ENCODE measurements around the gene L3MBTL4. TPM values are rescaled to one million over a fixed set of nuclear protein-coding genes. Genes with fewer than 3 reads are reported as not detected.
"Not testable (repeated sequence)": the region's sequence is repeated elsewhere in the genome, so short reads cannot be mapped to it uniquely, and the experiment has no call there.

L3MBTL4 gene
- total RNA-seq, 6 donors from 2014 or later: 13.2 to 29.1 (median 14.8) TPM

DNA sequence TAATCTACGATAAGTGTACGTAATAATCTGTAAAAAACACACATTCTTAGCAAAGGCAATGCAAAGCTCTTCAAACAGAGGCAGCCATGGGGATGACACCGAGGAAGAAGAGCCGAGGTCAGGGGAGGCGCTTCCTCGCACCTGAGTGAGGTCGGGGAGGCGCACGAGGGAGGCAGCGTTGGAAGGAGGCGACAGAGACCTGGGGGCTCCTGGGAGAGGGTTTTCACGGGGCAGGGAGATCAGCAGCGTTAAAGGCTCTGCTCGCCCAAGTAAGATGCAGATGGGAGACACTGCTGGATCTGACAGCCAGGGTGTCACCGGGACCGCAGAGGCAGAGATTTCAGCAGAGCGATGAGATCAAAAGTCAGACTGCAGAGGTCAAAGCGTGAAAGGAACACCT, 143.1 kb downstream of the L3MBTL4 start:
- Histone ChIP-seq H3K4me1 (no peaks in the 10 kb centered on the region), H3K27ac (no peak overlapping the region), H3K36me3 (no peaks in the 10 kb centered on the region), H3K4me3 (no peak overlapping the region), H3K27me3 (no peaks in the 10 kb centered on the region), H3K9me3 (no peaks in the 10 kb centered on the region)
- ATAC-seq (ENCODE audit: low FRiP score in 2 of 2): no peak
- TF ChIP-seq POLR2AphosphoS5 (IDR thresholded peaks at IDR 0.05) (no peak), POLR2A (IDR thresholded peaks at IDR 0.05) (no peak), EP300 (IDR thresholded peaks at IDR 0.05) (no peak)
- TF ChIP-seq, protein P1, sequence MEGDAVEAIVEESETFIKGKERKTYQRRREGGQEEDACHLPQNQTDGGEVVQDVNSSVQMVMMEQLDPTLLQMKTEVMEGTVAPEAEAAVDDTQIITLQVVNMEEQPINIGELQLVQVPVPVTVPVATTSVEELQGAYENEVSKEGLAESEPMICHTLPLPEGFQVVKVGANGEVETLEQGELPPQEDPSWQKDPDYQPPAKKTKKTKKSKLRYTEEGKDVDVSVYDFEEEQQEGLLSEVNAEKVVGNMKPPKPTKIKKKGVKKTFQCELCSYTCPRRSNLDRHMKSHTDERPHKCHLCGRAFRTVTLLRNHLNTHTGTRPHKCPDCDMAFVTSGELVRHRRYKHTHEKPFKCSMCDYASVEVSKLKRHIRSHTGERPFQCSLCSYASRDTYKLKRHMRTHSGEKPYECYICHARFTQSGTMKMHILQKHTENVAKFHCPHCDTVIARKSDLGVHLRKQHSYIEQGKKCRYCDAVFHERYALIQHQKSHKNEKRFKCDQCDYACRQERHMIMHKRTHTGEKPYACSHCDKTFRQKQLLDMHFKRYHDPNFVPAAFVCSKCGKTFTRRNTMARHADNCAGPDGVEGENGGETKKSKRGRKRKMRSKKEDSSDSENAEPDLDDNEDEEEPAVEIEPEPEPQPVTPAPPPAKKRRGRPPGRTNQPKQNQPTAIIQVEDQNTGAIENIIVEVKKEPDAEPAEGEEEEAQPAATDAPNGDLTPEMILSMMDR (IDR thresholded peaks at IDR 0.05): no peak
- DNase-seq: no peak
- WGBS, 2 donors: 85 to 87% methylated on average over 18 of the region's 18 CpGs

DNA sequence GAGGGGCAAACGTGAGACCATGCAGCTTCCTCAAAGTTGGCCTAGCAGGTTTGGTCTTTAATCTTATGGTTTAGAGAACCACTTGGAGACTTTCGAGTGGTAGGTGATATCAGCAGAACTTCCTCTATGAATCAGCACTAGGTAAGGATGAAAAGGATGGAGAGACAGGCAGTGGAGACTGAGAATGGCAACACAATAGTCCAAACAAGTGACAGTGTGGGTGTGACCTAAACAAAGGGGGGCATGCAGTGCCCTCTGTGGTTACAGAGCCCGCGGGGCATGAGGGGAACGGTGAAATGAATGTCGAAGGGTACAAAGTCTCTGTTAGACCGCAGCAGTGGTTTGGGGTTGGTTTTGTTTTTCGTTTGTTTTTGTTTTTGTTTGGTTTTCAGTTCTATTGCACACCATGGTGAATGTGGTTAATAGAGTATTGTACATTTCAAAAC, 143.9 kb downstream of the L3MBTL4 start:
- Histone ChIP-seq H3K4me3 (no peak overlapping the region), H3K9me3 (no peaks in the 10 kb centered on the region), H3K36me3 (no peaks in the 10 kb centered on the region), H3K27me3 (no peaks in the 10 kb centered on the region), H3K27ac (no peak overlapping the region), H3K4me1 (no peaks in the 10 kb centered on the region)
- ATAC-seq (ENCODE audit: low FRiP score in 2 of 2): no peak
- TF ChIP-seq, protein P1 (IDR thresholded peaks at IDR 0.05): no peak
- peak in 1 of 2 donors; percentile 8 for TF ChIP-seq POLR2AphosphoS5 (IDR thresholded peaks at IDR 0.05)
- no peak for DNase-seq
- WGBS, 2 donors: 75 to 87% methylated on average over 8 of the region's 8 CpGs

DNA sequence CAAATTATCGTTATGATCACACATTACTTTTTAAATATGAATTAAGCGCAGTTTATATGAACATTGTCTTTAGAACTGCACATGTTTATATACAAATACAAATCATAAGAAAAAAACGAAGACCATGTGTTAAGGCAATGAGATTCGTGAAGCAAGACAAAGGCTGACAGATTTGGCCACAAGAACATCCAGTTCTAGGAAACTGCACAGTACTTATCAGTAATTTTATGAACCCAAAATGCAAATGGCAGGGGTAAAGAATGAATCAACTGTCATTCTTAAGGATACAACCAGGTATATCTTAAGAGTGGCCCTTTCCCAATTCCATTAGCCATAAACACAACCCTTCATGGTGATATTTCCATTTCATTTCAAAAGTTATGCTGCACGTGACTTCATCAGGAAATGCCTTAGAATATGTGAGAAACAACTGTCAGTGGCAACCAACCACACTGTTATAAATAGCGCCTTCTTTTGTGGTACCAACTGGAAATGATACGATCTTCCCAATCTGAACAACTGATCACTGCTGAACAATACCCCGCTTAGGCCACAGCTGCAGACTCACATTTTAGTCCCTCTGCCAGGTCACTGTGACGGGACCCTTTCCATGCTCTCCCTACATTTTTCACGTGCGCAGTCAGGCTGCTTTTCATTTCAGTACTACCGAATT, 144.9 kb downstream of the L3MBTL4 start:
- Histone ChIP-seq H3K27me3 (no peaks in the 10 kb centered on the region), H3K36me3 (no peaks in the 10 kb centered on the region), H3K27ac (no peak overlapping the region), H3K9me3 (no peaks in the 10 kb centered on the region), H3K4me3 (no peak overlapping the region), H3K4me1 (no peaks in the 10 kb centered on the region)
- ATAC-seq (ENCODE audit: low FRiP score in 2 of 2): no peak
- 80 to 82% methylated on average over 12 of the region's 12 CpGs for WGBS, 2 donors
- TF ChIP-seq POLR2A (IDR thresholded peaks at IDR 0.05) (no peak), EP300 (IDR thresholded peaks at IDR 0.05) (no peak), POLR2AphosphoS5 (IDR thresholded peaks at IDR 0.05) (no peak)
- TF ChIP-seq, protein P1 (IDR thresholded peaks at IDR 0.05): no peak
- DNase-seq: no peak

DNA sequence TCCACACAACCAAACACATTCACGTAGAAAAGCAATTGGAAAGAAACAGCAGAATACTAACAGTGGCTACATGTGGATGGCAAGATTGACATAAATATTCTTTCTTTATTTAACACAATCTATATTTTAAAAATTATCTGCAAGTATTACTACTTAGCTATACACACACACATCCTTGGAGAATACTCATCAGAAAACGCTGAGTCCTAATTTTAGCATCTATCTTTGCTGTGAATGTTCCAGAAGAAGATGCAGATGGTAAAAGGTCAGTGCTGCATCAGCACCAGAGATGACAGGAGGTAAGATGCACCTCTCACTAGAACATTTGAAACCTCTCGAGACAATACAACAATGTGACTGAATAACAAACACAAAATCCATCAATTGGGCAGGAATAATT, 148.5 kb downstream of the L3MBTL4 start:
- no peak for TF ChIP-seq POLR2A (IDR thresholded peaks at IDR 0.05)
- no peak for TF ChIP-seq POLR2AphosphoS5 (IDR thresholded peaks at IDR 0.05)
- no peaks in the 10 kb centered on the region for H3K27me3 ChIP-seq
- no peaks in the 10 kb centered on the region for H3K9me3 ChIP-seq
- H3K27ac ChIP-seq: no peak overlapping the region
- ATAC-seq (ENCODE audit: low FRiP score in 2 of 2) (no peak), DNase-seq (no peak)
- H3K36me3 ChIP-seq: peaks cover 0 to 4% (median 0%) of the 10 kb centered on the region in 4 donors
- no peaks in the 10 kb centered on the region for H3K4me1 ChIP-seq
- 87 to 89% methylated on average over 3 of the region's 3 CpGs for WGBS, 2 donors
- H3K4me3 ChIP-seq: no peak overlapping the region

DNA sequence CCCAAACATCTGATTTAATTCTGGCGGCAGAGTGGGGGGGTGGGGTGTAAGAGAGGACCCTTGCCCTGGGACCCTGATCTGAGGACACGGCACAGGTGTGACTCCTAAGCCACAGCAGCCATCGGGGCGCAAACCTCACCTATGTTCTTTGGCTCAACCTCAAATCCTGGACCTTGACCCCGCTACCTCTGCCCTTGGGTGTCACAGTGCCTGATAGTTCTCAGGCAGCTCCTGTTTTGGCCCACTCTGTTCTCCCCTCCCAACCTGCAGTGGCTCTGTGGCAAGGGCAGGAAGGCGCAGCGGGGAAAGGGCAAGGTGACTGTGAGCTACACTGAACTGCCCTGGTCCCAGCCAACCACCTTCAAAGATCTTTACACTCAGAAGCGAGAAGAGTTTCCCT, 152.8 kb downstream of the L3MBTL4 start:
- TF ChIP-seq POLR2A (IDR thresholded peaks at IDR 0.05): no peak
- Histone ChIP-seq H3K27ac (no peak overlapping the region), H3K9me3 (peaks cover 0 to 5% (median 1%) of the 10 kb centered on the region in 4 donors), H3K4me1 (peaks cover 0 to under 1% (median 0%) of the 10 kb centered on the region in 4 donors), H3K4me3 (no peak overlapping the region), H3K36me3 (peaks cover 0 to 4% (median 0%) of the 10 kb centered on the region in 4 donors), H3K27me3 (no peaks in the 10 kb centered on the region)
- DNase-seq (no peak), ATAC-seq (ENCODE audit: low FRiP score in 2 of 2) (peak in 1 of 2 donors; percentile 11)
- 95 to 100% methylated on average over 5 to 8 of the region's 8 CpGs for WGBS, 2 donors

DNA sequence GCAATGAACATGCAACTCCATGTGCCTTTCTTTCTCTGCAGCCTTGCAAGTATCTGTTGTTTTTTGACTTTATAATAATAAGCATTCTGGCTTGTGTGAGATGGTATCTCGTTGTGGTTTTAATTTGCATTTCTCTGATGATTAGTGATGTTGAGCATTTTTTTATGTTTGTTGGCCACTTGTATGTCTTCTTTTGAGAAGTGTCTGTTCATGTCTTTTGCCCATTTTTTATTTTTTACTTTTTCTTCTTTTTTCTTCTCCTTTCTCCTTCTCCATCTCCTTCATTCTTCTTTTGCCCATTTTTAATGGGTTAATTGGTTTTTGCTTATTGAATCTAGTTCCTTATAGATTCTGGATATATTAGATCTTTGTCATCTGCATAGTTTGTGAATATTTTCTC, 155.4 kb downstream of the L3MBTL4 start:
- 91 to 95% methylated on average over 1 of the region's 1 CpG for WGBS, 2 donors
- H3K36me3 ChIP-seq; H3K9me3 ChIP-seq; DNase-seq; H3K27ac ChIP-seq; ATAC-seq (ENCODE audit: low FRiP score in 2 of 2); H3K27me3 ChIP-seq; H3K4me3 ChIP-seq: not testable (repeated sequence)
- peaks cover 0 to 12% (median 8%) of the 10 kb centered on the region in 4 donors for H3K4me1 ChIP-seq

Measured in upper lobe of left lung (tissue), 6 donors.